IPS-18a (cell line): ENCODE data around the gene DKKL1.
"Not testable (repeated sequence)": the region's sequence is repeated elsewhere in the genome, so short reads cannot be mapped to it uniquely, and the experiment has no call there.

Experiments
- H3K27ac ChIP-seq: one replicate; pipeline ENCODE4 v1.5.1; 2013; ENCODE audit warnings: low read length
- H3K27me3 ChIP-seq: one replicate; pipeline ENCODE4 v1.6.1; 2013; ENCODE audit warnings: mild to moderate bottlenecking, low read length; ENCODE audit not compliant: control insufficient read depth, insufficient read depth
- H3K36me3 ChIP-seq: one replicate; pipeline ENCODE4 v1.6.1; 2013; ENCODE audit warnings: low read depth, low read length; ENCODE audit not compliant: control insufficient read depth
- H3K4me1 ChIP-seq: one replicate; pipeline ENCODE4 v1.6.1; 2013; ENCODE audit warnings: low read depth, low read length; ENCODE audit not compliant: control insufficient read depth
- H3K4me3 ChIP-seq: one replicate; pipeline ENCODE4 v1.5.1; 2013; ENCODE audit warnings: low read length
- H3K9ac ChIP-seq: one replicate; pipeline ENCODE4 v1.6.1; 2013; ENCODE audit warnings: mild to moderate bottlenecking, low read length, moderate library complexity
- H3K9me3 ChIP-seq: one replicate; pipeline ENCODE4 v1.6.1; 2013; ENCODE audit warnings: low read depth, low read length; ENCODE audit not compliant: control insufficient read depth

DKKL1 gene

DNA sequence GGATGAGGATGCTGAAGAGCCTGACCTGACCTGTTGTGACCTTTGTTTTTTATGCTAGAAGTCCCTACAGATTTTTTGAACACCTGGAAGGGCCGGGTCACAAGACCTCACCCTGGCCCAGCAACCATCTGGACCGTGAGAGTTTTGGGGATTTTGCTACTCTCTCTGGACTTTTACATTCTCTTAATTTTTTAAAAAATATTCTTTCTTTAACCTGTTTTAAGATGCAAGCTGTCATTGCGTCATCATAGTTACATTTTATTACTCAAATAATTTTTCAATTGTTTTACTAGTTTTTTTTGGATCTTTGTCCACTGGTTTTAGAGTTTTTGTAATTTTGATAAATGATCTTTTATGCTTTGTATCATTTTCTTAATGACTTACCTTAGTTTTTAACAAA is 7.5 kb downstream of the DKKL1 start:
- H3K27me3 ChIP-seq = no peaks in the 10 kb centered on the region
- no peak overlapping the region for H3K27ac ChIP-seq
- no peak overlapping the region for H3K9ac ChIP-seq
- H3K9me3 ChIP-seq = no peaks in the 10 kb centered on the region
- no peak overlapping the region for H3K4me3 ChIP-seq
- no peaks in the 10 kb centered on the region for H3K36me3 ChIP-seq
- peaks cover 3% of the 10 kb centered on the region for H3K4me1 ChIP-seq

DNA sequence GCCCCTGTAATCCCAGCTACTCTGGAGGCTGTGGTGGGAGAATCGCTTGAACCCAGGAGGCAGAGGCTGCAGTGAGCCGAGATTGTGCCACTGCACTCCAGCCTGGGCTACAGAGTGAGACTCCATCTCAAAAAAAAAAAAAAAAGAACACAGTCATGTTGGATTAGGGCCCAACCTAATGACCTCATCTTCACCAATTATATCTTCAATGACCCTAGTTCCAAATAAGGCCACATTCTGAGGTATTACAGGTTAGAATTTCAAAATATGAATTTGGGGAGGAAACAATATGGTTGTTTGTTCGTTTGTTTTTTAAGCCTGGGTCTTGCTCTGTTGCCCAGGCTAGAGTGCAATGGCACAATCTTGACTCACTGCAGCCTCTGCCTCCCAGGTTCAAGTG is 9.5 kb downstream of the DKKL1 start:
- H3K9me3 ChIP-seq, H3K9ac ChIP-seq, H3K27me3 ChIP-seq, H3K4me1 ChIP-seq, H3K36me3 ChIP-seq, H3K27ac ChIP-seq, H3K4me3 ChIP-seq: not testable (repeated sequence)

DNA sequence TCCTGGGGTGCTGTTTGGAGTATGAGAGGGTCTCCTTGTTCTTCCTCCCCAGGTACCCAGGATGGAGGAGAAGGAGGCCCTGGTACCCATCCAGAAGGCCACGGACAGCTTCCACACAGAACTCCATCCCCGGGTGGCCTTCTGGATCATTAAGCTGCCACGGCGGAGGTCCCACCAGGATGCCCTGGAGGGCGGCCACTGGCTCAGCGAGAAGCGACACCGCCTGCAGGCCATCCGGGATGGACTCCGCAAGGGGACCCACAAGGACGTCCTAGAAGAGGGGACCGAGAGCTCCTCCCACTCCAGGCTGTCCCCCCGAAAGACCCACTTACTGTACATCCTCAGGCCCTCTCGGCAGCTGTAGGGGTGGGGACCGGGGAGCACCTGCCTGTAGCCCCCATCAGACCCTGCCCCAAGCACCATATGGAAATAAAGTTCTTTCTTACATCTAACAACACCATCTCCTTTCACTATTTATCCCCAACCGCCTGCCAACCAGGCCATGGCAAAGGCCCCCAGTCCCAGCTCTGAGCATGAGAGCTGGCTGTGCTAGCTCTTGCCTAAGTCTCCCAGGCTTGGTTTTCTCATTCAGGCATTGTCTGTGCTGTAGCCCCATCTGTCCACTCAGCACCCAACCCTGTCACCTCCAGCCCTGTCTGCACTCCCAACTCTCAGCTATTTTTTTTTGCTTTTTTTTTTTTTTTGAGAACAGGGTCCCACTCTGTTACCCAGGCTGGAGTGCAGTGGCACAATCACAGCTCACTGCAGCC is 11.2 kb downstream of the DKKL1 start:
- Histone ChIP-seq H3K4me1 (peaks cover 3% of the 10 kb centered on the region), H3K36me3 (no peaks in the 10 kb centered on the region), H3K9me3 (no peaks in the 10 kb centered on the region), H3K27ac (no peak overlapping the region), H3K4me3 (no peak overlapping the region), H3K27me3 (no peaks in the 10 kb centered on the region), H3K9ac (no peak overlapping the region)

DNA sequence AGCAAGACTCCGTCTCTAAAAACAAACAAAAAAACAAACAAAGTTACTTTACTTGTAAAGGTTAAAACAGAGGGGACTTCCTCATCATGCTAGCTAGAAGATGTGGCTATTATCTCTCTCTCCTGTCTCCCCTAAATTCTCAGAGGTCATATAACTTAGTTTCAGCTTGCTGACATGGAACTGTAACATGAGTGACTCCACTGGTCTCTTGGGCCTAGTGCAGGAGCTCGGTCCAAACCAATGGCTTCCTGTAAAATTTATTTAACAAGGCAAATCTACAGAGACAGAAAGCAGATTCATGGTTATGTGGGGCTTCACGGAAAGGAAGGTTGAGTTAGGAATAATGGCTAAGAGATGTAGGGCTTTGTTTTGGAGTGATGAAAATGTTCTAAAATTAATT is 14.8 kb downstream of the DKKL1 start:
- no peak overlapping the region for H3K27ac ChIP-seq
- no peak overlapping the region for H3K4me3 ChIP-seq
- no peaks in the 10 kb centered on the region for H3K9me3 ChIP-seq
- H3K9ac ChIP-seq = no peak overlapping the region
- peaks cover 3% of the 10 kb centered on the region for H3K4me1 ChIP-seq
- H3K36me3 ChIP-seq = no peaks in the 10 kb centered on the region
- no peaks in the 10 kb centered on the region for H3K27me3 ChIP-seq

DNA sequence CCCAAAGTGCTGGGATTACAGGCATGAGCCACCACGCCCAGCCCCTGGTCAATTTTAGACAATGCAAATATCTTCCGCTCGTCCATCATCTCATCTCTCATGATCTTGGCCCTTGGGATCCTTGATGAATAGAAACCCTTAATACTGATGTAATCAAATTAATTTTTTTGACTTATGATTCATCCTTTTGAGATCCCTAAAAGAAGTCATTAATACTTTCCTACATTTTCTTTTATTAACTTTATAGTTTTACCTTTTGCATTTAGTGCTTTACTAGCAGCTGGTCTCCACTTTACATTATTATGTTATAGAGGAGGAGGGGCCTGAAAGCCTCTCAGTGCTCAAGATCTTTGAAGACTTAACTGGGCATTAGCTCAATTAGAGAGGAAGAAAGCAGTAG is 16.7 kb downstream of the DKKL1 start:
- Histone ChIP-seq H3K9ac (no peak overlapping the region), H3K4me3 (no peak overlapping the region), H3K27ac (no peak overlapping the region), H3K27me3 (no peaks in the 10 kb centered on the region), H3K9me3 (no peaks in the 10 kb centered on the region), H3K4me1 (no peaks in the 10 kb centered on the region), H3K36me3 (no peaks in the 10 kb centered on the region)

DNA sequence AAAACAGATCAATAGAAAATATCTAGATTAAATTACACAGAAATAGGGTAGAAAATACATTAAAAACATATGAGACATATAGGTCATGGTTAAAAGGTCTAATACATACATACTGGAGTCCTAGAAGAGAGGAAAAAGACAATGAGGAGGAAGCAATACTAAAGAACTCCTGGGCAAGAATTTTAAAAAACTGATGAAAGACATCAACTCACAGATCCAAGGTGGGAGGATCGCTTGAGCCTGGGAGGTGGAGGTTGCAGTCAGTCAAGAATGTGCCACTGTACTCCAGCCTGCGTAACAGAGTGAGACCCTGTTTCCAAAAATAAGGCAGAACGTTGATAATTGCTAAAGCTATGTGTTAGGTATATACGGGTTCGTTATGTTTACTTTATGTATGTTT is 19.0 kb downstream of the DKKL1 start:
- H3K27me3 ChIP-seq = no peaks in the 10 kb centered on the region
- no peaks in the 10 kb centered on the region for H3K9me3 ChIP-seq
- H3K4me1 ChIP-seq = no peaks in the 10 kb centered on the region
- H3K9ac ChIP-seq = no peak overlapping the region
- no peaks in the 10 kb centered on the region for H3K36me3 ChIP-seq
- no peak overlapping the region for H3K4me3 ChIP-seq
- no peak overlapping the region for H3K27ac ChIP-seq

DNA sequence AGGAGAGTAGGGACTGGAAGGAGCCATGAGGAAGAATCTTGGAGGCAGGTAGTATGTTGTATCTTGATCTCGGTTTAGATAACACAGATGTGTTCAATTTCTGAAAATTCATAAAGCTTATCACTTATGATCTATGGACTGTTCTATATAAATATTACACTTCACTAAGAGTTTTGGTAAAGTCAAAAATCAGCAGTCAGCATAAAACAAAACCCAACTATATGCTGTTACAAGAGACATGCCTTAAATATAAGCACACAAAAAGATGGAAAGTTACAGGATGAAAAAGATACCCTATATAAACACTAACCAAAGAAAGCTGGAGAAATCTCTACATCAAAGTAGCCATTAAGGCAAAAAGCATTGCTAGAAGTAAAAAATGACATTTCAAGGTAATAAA is 19.9 kb downstream of the DKKL1 start:
- no peaks in the 10 kb centered on the region for H3K9me3 ChIP-seq
- no peak overlapping the region for H3K27ac ChIP-seq
- H3K27me3 ChIP-seq = no peaks in the 10 kb centered on the region
- H3K4me1 ChIP-seq = no peaks in the 10 kb centered on the region
- H3K4me3 ChIP-seq = no peak overlapping the region
- H3K36me3 ChIP-seq = no peaks in the 10 kb centered on the region
- no peak overlapping the region for H3K9ac ChIP-seq

DNA sequence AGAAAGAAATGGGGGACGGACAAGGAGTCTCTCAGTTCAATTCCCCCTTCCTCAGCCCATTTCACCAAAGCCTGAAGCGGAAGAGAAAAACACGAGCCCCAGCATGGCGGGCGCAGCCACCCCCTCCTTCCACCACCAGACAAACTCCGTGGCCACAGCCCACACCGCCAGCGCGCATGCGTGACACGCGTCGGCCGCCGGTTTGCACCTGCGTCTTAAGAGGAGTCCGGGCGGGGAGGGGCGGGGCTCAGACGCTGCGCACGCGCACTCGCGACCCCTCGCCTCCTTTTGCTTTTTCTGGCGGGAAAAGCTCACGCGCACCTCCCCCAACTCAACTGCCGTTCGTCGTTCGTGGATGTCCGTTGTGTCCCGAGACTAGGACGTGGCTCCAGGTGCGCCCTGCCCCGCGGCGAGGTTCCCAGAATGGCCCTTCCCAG is 24.3 kb downstream of the DKKL1 start, which contains the start of gene KASH5:
TSS of gene KASH5 (plus strand) at position 314 of the 437 bp plus-strand sequence. CDS start 2,635 bp downstream, outside the sequence.
- no peaks in the 10 kb centered on the region for H3K9me3 ChIP-seq
- no peak within 1 kb of the TSS for H3K4me3 ChIP-seq
- H3K9ac ChIP-seq = no peak within 1 kb of the TSS
- H3K27me3 ChIP-seq = no peaks in the 10 kb centered on the region
- no peak within 1 kb of the TSS for H3K27ac ChIP-seq
- no peaks in the 10 kb centered on the region for H3K36me3 ChIP-seq
- H3K4me1 ChIP-seq = no peaks in the 10 kb centered on the region

DNA sequence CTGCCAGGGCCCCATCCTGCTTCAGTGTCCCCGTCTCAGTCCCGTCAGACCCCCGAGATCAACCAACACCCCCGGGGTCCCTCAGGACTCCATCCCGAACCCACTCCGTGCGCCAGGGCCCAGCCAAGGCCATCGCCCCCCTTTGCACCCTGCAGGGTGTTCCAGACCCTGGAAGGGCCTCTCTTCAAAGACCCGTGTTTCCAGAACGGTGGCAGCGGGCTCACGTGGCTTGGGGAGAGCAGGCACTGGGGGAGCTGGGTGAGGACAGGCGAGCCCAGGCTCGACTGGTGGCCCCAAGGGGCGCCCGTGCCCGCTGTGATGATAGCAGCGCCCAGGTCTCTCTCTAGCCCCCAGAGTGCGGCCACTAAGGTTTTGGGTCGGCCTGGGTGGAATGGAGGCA is 25.7 kb downstream of the DKKL1 start:
- Histone ChIP-seq H3K9me3 (no peaks in the 10 kb centered on the region), H3K4me1 (peaks cover 3% of the 10 kb centered on the region), H3K9ac (no peak overlapping the region), H3K27ac (no peak overlapping the region), H3K27me3 (no peaks in the 10 kb centered on the region), H3K36me3 (no peaks in the 10 kb centered on the region), H3K4me3 (no peak overlapping the region)

DNA sequence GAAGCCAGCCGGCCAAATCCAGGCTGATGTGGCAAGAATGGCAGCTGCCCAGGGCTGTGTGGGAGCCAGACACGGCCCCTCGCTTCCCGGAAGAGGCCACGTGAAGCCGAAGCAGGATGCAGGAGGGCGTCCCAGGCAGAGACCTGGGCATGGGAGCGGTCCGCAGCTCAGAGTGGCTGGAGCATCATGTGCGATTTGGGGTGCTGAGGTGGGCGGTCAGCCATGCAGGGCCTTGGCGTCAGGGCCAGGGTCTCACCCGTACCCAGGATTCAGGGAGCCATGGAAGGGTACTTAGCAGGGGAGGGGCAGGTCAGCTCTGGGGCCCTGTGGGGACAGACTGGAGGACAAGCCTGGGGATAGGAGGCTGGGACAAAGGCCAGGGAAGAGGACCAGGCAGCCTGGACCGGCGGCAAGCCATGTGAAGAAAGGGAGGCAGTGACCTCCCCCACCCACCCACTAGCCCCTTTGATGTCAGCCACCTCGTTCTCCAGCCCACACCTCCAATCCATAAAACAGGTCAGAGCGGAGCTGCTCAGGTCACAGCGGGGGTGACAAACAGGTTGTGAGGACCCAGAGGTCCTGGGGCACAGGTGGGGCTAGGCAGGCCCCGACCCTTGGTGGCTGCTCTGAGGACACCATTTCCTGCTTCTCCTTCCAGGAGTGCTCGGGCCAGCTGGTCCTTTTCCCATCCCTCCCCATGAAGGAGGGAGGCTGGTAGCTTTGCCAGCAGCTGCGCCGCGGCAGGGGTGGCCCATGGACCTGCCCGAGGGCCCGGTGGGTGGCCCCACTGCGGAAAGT is 26.7 kb downstream of the DKKL1 start:
- no peaks in the 10 kb centered on the region for H3K36me3 ChIP-seq
- H3K4me1 ChIP-seq = peaks cover 3% of the 10 kb centered on the region
- H3K27me3 ChIP-seq = no peaks in the 10 kb centered on the region
- H3K27ac ChIP-seq = no peak overlapping the region
- no peak overlapping the region for H3K9ac ChIP-seq
- H3K9me3 ChIP-seq = no peaks in the 10 kb centered on the region
- no peak overlapping the region for H3K4me3 ChIP-seq

DNA sequence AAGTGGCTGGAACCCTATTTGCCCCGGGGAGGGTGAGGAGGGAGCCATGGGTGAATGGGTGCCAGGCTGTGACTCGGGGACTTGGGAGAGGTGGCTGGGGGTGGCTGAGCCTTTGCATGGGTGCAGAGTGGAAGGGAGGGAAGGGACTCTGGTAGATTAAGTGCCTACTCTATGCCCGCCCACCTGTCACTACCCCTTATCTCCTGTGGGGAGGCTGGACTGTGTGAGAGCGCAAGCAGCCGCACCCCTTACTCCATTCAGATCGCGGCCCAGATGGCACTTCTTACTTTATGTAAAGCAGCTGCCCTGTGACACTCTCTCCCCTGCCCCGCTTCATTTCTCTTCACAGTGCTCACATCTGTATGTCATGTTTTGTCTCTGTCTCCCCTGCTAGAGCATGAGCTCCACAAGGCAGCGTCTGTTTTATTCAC is 27.3 kb downstream of the DKKL1 start:
- Histone ChIP-seq H3K36me3 (no peaks in the 10 kb centered on the region), H3K9me3 (no peaks in the 10 kb centered on the region), H3K27me3 (no peaks in the 10 kb centered on the region), H3K9ac (no peak overlapping the region), H3K27ac (no peak overlapping the region), H3K4me1 (peaks cover 8% of the 10 kb centered on the region), H3K4me3 (no peak overlapping the region)
